GM21619 (cell line): ENCODE results near the gene MLANA.

Experiments
- ATAC-seq: cut with Tn5 transposase; IDR thresholded peaks from one replicate; pipeline ENCODE4 v1.9.1; 2021; ENCODE audit not compliant: unreplicated experiment

MLANA gene

DNA sequence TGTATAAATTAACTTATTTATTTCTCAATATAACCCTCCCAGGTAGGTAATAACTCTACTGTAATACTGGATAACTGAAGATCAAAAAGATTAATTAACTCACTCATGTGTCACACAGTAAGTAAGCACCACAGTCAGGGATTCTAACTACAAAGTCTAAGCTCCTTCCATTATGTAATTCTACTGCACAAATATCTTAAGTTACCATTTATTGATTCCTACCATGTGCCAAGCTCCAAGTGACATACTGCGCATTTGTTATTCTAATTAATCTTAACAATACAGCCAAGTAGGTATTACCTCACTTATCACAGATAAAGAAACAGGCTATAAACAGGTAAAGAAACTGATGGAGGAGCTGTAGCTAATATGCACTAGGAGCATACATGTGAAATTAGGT is 66.5 kb downstream of the MLANA start:
- no peak for ATAC-seq

- no peak for ATAC-seq
Observed at GRCh38 chr9:5958273-5958672, 67.6 kb downstream of the MLANA start.
